Erythroblast (primary cell): ENCODE data around the gene GALNT9.

Experiments used
- GATA1 ChIP-seq: IDR thresholded peaks from 2 replicates; pipeline ENCODE4 v1.6.1; 2011; ENCODE audit warnings: low read depth, mild to moderate bottlenecking, control low read depth, low read length, moderate library complexity
- POLR2A ChIP-seq: IDR thresholded peaks from 2 replicates; pipeline ENCODE4 v1.6.1; 2011; ENCODE audit warnings: mild to moderate bottlenecking, low read length

DNA sequence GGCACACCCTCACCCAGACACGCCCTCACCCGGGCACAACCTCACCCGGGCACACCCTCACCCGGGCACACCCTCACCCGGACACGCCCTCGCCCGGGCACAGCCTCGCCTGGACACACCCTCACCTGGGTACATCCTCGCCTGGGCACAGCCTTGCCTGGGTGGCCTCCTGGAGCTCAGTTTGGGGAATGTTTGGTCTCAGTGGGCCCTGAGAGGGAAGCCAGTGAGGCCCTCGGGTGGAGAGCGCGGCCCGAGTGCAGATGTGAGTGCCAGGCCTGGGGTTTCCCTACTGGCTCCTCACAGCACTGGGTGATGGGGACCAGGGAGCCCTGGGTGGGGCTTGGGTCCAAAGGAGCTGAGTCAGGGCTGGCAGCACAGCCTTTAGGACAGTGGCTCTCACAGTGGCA is 23.8 kb downstream of the GALNT9 start:
- TF ChIP-seq POLR2A (no peak), GATA1 (no peak)
